Brain microvascular endothelial cell (primary cell): ENCODE data around the gene ACMSD.

Source experiments
- DNase-seq: peaks from one replicate; pipeline ENCODE4 v3.0.0-alpha.2; 2020
- H3K27ac ChIP-seq: fragments of 250-450 bp; sonication (Bioruptor Pico); 2 replicates; pipeline ENCODE4 v1.5.1; 2020; ENCODE audit warnings: mild to moderate bottlenecking, moderate library complexity
- H3K27me3 ChIP-seq: fragments of 250-450 bp; sonication (Bioruptor Pico); replicated peaks from 2 replicates; pipeline ENCODE4 v1.5.1; 2020; ENCODE audit warnings: mild to moderate bottlenecking
- H3K36me3 ChIP-seq: fragments of 250-450 bp; sonication (Bioruptor Pico); replicated peaks from 2 replicates; pipeline ENCODE4 v1.5.1; 2020; ENCODE audit warnings: mild to moderate bottlenecking
- H3K4me3 ChIP-seq: 2 replicates; pipeline ENCODE4 v1.5.1; 2011; ENCODE audit warnings: low read depth, mild to moderate bottlenecking, control low read depth, low read length, moderate library complexity
- in situ Hi-C: cut with HindIII; loops from 2 replicates; pipeline ENCODE4 v1.10.0; 2017; ENCODE audit warnings: low sequenced_read_pairs, low pct_ligation_motif_present
- TF ChIP-seq, protein P1 (sequence below): IDR thresholded peaks from 2 replicates; pipeline ENCODE4 v1.5.1; 2011; ENCODE audit warnings: low read depth, mild to moderate bottlenecking, moderate library complexity, low read length, control low read depth, inconsistent platforms; ENCODE audit errors: missing control alignments

The ACMSD gene

GRCh38 chr2:134910763-134911399, 72.5 kb downstream of the ACMSD start:
- in situ Hi-C loops = no loop called here
- Histone ChIP-seq H3K4me3 (no peak overlapping the region), H3K27me3 (no peaks in the 10 kb centered on the region), H3K27ac (no peak overlapping the region), H3K36me3 (no peaks in the 10 kb centered on the region)
- TF ChIP-seq, protein P1, sequence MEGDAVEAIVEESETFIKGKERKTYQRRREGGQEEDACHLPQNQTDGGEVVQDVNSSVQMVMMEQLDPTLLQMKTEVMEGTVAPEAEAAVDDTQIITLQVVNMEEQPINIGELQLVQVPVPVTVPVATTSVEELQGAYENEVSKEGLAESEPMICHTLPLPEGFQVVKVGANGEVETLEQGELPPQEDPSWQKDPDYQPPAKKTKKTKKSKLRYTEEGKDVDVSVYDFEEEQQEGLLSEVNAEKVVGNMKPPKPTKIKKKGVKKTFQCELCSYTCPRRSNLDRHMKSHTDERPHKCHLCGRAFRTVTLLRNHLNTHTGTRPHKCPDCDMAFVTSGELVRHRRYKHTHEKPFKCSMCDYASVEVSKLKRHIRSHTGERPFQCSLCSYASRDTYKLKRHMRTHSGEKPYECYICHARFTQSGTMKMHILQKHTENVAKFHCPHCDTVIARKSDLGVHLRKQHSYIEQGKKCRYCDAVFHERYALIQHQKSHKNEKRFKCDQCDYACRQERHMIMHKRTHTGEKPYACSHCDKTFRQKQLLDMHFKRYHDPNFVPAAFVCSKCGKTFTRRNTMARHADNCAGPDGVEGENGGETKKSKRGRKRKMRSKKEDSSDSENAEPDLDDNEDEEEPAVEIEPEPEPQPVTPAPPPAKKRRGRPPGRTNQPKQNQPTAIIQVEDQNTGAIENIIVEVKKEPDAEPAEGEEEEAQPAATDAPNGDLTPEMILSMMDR = no peak
- no peak for DNase-seq

- in situ Hi-C loops = no loop called here
Observed at GRCh38 chr2:134911400-134911785, 73.0 kb downstream of the ACMSD start.

DNA sequence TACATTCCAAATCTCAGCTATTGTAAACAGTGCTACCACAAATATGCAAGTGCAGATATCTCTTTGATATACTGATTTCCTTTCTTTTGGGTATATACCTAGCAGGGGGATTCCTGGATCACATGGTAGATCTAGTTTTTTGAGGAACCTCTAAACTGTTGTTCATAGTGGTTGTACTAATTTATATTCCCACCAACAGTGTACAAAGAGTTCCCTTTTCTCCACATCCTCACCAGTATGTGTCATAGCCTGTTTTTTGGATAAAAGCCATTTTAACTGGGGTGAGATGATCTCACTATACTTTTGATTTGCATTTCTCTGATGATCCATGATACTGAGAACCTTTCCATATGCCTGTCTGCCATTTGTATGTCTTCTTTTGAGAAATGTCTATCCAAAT, 73.9 kb downstream of the ACMSD start:
- peak; percentile 35 for DNase-seq
- no peak overlapping the region for H3K27ac ChIP-seq
- in situ Hi-C loops = no loop called here

More at GRCh38 chr2:134911400-134911785, 73.0 kb downstream of the ACMSD start:
- H3K27me3 ChIP-seq = no peaks in the 10 kb centered on the region
- no peak overlapping the region for H3K27ac ChIP-seq
- DNase-seq = no peak
- TF ChIP-seq, protein P1 = no peak
- H3K4me3 ChIP-seq = no peak overlapping the region
- no peaks in the 10 kb centered on the region for H3K36me3 ChIP-seq

GRCh38 chr2:134917360-134917865, 79.0 kb downstream of the ACMSD start:
- in situ Hi-C loops = no loop called here
- DNase-seq = no peak
- Histone ChIP-seq H3K27me3 (no peaks in the 10 kb centered on the region), H3K36me3 (no peaks in the 10 kb centered on the region), H3K4me3 (peak overlapping the region; percentile 96), H3K27ac (peak overlapping the region; percentile 70)
- TF ChIP-seq, protein P1 = no peak

More for the DNA sequence above, 73.9 kb downstream of the ACMSD start:
- Histone ChIP-seq H3K4me3 (no peak overlapping the region), H3K36me3 (no peaks in the 10 kb centered on the region), H3K27me3 (no peaks in the 10 kb centered on the region)
- TF ChIP-seq, protein P1 = no peak

- H3K4me3 ChIP-seq = peak overlapping the region; percentile 96
- no peak for DNase-seq
- H3K27me3 ChIP-seq = no peaks in the 10 kb centered on the region
- H3K27ac ChIP-seq = peak overlapping the region; percentile 70
- in situ Hi-C loops = no loop called here
- H3K36me3 ChIP-seq = no peaks in the 10 kb centered on the region
- TF ChIP-seq, protein P1 = peak; percentile 49
Observed at GRCh38 chr2:134917888-134918525, 79.6 kb downstream of the ACMSD start.
